Vagina (tissue), 2 donors: ENCODE measurements around the gene EOLA1.
"Not testable (repeated sequence)": the region's sequence is repeated elsewhere in the genome, so short reads cannot be mapped to it uniquely, and the experiment has no call there.

Experiments used
- CTCF ChIP-seq, 3 experiments: fragments of 450-650 bp in 2 of 3; fragments of 200-600 bp in 1 of 3; sonication (generic) in 1 of 3; IDR thresholded peaks; one replicate each; pipeline ENCODE4 v1.5.1; 2017 to 2019; ENCODE audit warnings: antibody characterized with exemption in 3 of 3, mild to moderate bottlenecking in 2 of 3, moderate library complexity in 2 of 3
- POLR2AphosphoS5 ChIP-seq, 2 donors: sonication (generic); formaldehyde crosslinking; IDR thresholded peaks; one replicate each; pipeline ENCODE4 v1.9.0; 2017; ENCODE audit warnings: antibody characterized with exemption in 2 of 2, mild to moderate bottlenecking in 2 of 2, low read depth in 1 of 2; ENCODE audit not compliant: insufficient read depth in 1 of 2

GRCh38 chrX:149526318-149527033 lies 14.3 kb upstream of the EOLA1 start:
- not testable (repeated sequence) for TF ChIP-seq CTCF (IDR thresholded peaks at IDR 0.05); POLR2AphosphoS5 (IDR thresholded peaks at IDR 0.05; ENCODE audit: insufficient read depth in 1 of 2, low read depth in 1 of 2)
